HG02970 (cell line): ENCODE measurements around the gene WFDC1.

ENCODE experiments used
- ATAC-seq: cut with Tn5 transposase; IDR thresholded peaks from one replicate; pipeline ENCODE4 v1.9.1; 2021; ENCODE audit warnings: mild to moderate bottlenecking, moderate library complexity, moderate number of reproducible peaks; ENCODE audit not compliant: unreplicated experiment, low FRiP score

The WFDC1 gene

DNA sequence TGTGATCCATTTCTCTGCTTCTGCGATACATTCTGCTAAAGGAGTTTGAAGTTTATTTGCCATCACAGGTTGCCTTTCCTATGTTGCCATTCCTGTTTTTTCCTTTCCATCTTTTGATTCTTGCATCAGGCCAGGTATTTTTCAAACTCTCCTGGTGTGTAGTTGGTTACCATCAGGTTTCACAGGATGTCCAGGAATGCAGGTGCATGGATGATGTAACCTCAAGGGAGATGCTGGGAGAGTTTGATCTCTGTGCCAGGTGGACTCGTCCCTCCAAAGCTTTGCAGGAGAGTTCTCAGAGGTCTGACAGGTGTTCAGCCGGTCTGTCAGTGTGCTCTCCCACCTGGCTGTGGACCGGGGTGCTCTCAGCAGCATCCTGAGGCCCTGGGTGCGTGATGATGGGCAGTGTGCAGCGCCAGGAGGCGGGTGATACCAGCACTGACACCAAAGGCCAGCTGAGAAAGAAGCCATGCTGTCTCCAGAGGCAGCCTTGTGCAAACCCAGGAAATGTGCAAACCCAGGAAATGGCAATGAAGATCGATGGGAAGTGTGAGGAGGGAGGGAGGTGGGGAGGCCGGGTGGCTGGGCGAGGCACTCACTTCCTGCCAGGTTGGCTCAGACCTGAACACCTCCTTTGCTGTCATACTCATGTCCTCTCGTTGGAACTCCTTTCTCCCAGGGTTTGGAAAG, 75.4 kb downstream of the WFDC1 start:
- no peak for ATAC-seq

DNA sequence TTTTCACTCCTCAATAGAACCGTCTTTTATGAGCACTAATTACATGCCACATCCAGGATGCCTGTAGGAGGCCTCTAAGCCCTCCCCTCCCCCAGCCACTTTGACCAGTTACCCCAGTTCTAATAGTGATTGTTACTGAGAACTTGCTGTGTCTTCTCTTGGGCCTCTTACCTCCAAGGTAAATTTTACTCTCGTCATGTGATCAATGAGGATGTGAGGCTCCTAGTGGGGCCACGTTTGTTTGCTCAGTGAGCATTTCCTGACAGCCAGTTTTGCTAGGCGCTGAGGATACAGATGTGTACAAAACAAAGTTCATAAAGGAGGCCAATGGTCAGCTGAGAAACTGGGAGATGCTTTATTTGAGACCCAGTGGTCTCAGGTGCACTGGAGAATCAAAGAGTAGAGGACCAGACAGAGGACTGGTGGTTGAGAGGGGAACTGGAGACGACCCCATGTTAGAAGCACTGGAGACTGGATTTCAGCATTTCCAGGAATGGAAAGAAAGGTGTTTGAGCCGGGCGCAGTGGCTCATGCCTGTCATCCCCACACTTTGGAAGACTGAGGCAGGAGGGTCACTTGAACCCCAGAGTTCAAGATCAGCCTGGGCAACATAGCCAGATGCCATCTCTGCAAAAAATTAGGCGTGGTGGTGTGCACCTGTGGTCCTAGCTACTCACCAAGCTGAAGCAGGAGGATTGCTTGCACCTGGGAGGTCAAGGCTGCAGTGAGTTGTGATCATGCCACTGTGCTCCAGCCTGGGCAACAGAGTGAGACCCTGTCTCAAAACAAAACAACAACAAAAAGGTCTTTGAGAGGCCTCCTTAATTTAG, 76.3 kb downstream of the WFDC1 start:
- ATAC-seq, result no peak

DNA sequence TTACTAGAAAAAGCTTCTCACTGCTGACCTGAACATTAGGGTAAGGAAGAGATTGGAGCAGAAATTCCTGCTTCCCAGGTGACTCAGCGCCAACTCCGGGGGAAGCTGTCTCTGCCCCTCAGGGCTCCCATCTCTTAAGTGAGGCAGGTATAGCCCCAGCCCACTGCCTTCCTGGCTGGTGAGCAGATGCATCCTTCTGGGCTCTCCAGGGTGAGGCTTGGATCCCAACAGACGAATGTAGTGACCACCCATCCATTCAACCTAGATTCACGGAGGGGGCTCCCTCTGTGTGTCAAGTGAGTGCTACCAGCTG, 76.8 kb downstream of the WFDC1 start:
- ATAC-seq, result no peak

DNA sequence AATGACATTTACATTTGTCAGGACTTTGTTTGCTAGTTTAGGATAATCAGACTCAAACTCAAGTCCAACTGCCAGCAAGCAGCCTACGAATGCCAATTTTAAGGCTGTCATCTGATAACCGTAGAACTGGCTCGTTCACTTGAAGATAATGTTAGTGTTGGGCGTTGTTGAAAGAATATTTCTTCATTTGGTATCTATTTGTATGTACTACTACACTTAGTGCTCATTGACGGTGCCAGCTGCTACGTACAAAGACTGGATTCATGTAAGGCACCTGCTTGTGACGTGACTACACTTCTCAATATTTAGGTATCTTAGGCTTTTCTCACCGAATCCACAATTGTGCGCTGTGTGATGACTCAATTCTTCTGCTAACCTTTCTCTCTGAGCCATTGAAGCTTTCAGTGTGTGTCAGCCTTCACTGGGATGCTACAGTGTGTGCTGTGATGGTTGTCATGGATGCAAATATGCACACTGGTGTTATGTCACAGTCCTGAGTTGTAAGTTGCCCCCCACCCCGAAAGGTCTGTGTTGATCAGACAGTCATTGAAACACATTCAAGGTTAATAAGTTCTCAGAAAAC, 79.3 kb downstream of the WFDC1 start:
- ATAC-seq, result no peak

- ATAC-seq, result no peak
These were observed 83.4 kb downstream of the WFDC1 start for GRCh38 chr16:84378099-84378498.

DNA sequence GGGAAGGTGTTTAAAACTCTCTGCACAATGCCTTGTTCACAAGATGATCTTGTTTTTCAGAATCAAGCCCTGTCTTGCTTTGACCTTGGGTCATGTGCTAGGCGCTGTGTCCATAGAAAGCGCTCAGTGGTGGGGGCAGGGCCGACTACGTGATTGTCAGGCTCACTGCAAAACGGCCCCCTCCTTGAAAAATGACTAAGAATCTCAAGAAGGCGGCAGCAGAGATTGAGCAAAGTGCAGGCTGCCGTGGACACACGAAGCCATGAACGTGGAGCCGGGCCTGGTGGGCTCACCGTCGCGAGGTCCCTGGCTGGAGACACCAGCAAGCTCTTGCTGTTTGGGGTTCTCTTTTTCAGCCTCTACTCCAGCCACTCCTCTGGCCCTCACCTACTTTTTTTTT, 83.9 kb downstream of the WFDC1 start:
- no peak for ATAC-seq

DNA sequence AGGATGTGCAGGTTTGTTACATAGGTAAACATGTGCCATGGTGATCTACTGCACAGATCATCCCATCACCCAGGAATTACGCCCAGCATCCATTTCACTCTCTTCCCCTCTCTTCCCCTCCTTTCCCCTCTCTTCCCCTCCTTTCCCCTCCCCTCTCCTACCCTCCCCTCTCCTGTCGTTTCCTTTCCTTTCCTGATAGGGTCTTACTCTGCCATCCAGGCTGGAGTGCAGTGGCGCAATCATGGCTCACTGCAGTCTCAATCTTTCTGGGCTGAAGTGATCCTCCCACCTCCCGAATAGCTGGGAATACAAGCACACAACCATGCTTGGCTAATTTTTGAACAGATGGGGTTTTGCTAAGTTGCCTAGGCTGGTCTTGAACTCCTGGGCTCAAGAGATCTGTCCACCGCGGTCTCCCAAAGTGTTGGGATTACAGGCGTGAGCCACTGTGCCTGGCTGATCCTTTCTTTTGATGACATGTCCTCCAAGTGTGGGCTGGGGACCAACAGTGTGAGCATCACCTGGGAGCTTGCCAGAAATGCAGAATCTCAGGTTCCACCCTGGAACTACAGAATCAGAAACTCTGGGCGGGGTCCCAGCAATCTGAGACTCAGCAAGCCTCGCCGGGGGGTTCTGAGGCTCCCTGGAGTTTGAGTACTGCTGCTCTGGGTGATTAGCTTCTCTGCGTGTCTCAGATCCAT, 84.5 kb downstream of the WFDC1 start:
- no peak for ATAC-seq
